A549 (cell line): ENCODE data around the gene S100A1. TPM values are rescaled to one million over a fixed set of nuclear protein-coding genes. Genes with fewer than 3 reads are reported as not detected.
A peak's percentile ranks its signal among the peaks of the same experiment; 100 is the strongest.

Experiments
- ATAC-seq, 2 experiments: fragments of 200-7000 bp in 1 of 2; fragments of >200 bp in 1 of 2; cut with Nextera tagmentation in 1 of 2; cut with Tn5 transposase in 1 of 2; 3 replicates each; pipeline versions ENCODE4 v1.8.0 to v1.9.1; 2018 to 2020; ENCODE audit warnings: mild to moderate bottlenecking in 1 of 2, moderate library complexity in 1 of 2
- CTCF ChIA-PET: fragments of 300-600 bp; sonication (Branson Sonifier 250); formaldehyde crosslinking; extraction: SDS; loops from one replicate; lab custom pipeline; 2021; ENCODE audit warnings: antibody characterized with exemption, inconsistent platforms; lab: Yijun Ruan, JAX
- POLR2A ChIA-PET: fragments of 350-600 bp; formaldehyde crosslinking; extraction: SDS; loops from one replicate; lab custom pipeline; 2021; ENCODE audit warnings: antibody characterized with exemption, inconsistent platforms; lab: Yijun Ruan, JAX
- DNase-seq, 2 experiments: peaks; one replicate each; pipeline versions ENCODE4 v3.0.0 to v3.0.0-alpha.2; 2011 to 2016; ENCODE audit warnings: low read depth in 1 of 2, low spot score in 1 of 2
- FAIRE-seq: peaks from 2 replicates; lab custom pipeline; 2011; peaks lifted over from hg19 to GRCh38; lab: Jason Lieb, UNC
- H3K27ac ChIP-seq, 2 experiments: fragments of >200 bp; sonication (Bioruptor Twin); formaldehyde crosslinking; 3 replicates each; pipeline ENCODE4 v1.5.1; 2016 to 2017
- H3K4me1 ChIP-seq: fragments of >200 bp; sonication (Bioruptor Twin); formaldehyde crosslinking; 3 replicates; pipeline ENCODE4 v1.6.1; 2016
- H3K4me2 ChIP-seq: fragments of >200 bp; sonication (Bioruptor Twin); formaldehyde crosslinking; 3 replicates; pipeline ENCODE4 v1.6.1; 2016
- H3K4me3 ChIP-seq: fragments of >200 bp; sonication (Bioruptor Twin); formaldehyde crosslinking; 3 replicates; pipeline ENCODE4 v1.5.1; 2016
- H3K9me3 ChIP-seq: fragments of >200 bp; sonication (Bioruptor Twin); formaldehyde crosslinking; 3 replicates; pipeline ENCODE4 v1.6.1; 2016
- CBX2 ChIP-seq: fragments of 200-600 bp; sonication (generic); IDR thresholded peaks from 2 replicates; pipeline ENCODE4 v1.6.1; 2016; ENCODE audit warnings: low read depth, mild to moderate bottlenecking, borderline replicate concordance
- CHD4 ChIP-seq: fragments of 200-600 bp; sonication (generic); IDR thresholded peaks from 2 replicates; pipeline ENCODE4 v1.6.1; 2016; ENCODE audit warnings: antibody characterized with exemption, mild to moderate bottlenecking, borderline replicate concordance
- CTCF ChIP-seq: fragments of >200 bp; sonication (Bioruptor Twin); formaldehyde crosslinking; IDR thresholded peaks from 3 replicates; pipeline ENCODE4 v1.5.1; 2016
- E2F6 ChIP-seq: IDR thresholded peaks from 2 replicates; pipeline ENCODE4 v1.6.1; 2012; ENCODE audit warnings: low read depth, borderline replicate concordance
- ELK1 ChIP-seq: fragments of 150-350 bp; IDR thresholded peaks from 2 replicates; pipeline ENCODE4 v1.6.1; 2014; ENCODE audit warnings: low read depth, mild to moderate bottlenecking, low read length
- HES2 ChIP-seq: fragments of >200 bp; sonication (Bioruptor Twin); formaldehyde crosslinking; IDR thresholded peaks from 2 replicates; pipeline ENCODE4 v1.6.1; 2016
- HMGXB4 ChIP-seq: fragments of 250-450 bp; sonication (Bioruptor Pico); IDR thresholded peaks from 2 replicates; pipeline ENCODE4 v1.5.0; 2021; ENCODE audit warnings: mild to moderate bottlenecking, moderate library complexity, borderline replicate concordance
- JUN ChIP-seq, 2 experiments: fragments of >200 bp; sonication (Bioruptor Twin); formaldehyde crosslinking; IDR thresholded peaks; 2 replicates in 1 of 2; 3 replicates in 1 of 2; pipeline ENCODE4 v1.6.1; 2016 to 2017
- JUNB ChIP-seq: fragments of >200 bp; sonication (Bioruptor Twin); formaldehyde crosslinking; IDR thresholded peaks from 2 replicates; pipeline ENCODE4 v1.6.1; 2016
- MYC ChIP-seq: IDR thresholded peaks from 2 replicates; pipeline ENCODE4 v1.6.1; 2012; ENCODE audit warnings: mild to moderate bottlenecking, inconsistent platforms, low read length, improper control_type of control experiment, borderline replicate concordance
- POLR2AphosphoS2 ChIP-seq: conservative IDR thresholded peaks from 2 replicates; pipeline ENCODE4 v1.6.1; 2012; ENCODE audit warnings: low read length, improper control_type of control experiment, inconsistent platforms
- RAD21 ChIP-seq, 2 experiments: fragments of >200 bp in 1 of 2; sonication (Bioruptor Twin) in 1 of 2; formaldehyde crosslinking in 1 of 2; IDR thresholded peaks in 1 of 2; conservative IDR thresholded peaks in 1 of 2; 2 replicates in 1 of 2; 3 replicates in 1 of 2; pipeline ENCODE4 v1.6.1; 2012 to 2018; ENCODE audit warnings: inconsistent platforms in 1 of 2
- TFCP2L1 ChIP-seq: fragments of 250-450 bp; sonication (Bioruptor Pico); IDR thresholded peaks from 2 replicates; pipeline ENCODE4 v1.5.0; 2021; ENCODE audit warnings: mild to moderate bottlenecking
- ZFP36 ChIP-seq: fragments of 450-650 bp; IDR thresholded peaks from 2 replicates; pipeline ENCODE4 v1.6.1; 2014; ENCODE audit warnings: borderline replicate concordance; ENCODE audit not compliant: partially characterized antibody
- WGBS: methylation state at CpG from one replicate; pipeline ENCODE4 v1.1.6; 2017; ENCODE audit errors: missing lambda C conversion rate; 5-methylcytosine and 5-hydroxymethylcytosine counted together
- polyA plus RNA-seq, 4 experiments: library from polyadenylated mRNA; depleted of rRNA in 3 of 4; stranded (reverse); fragments of >200 nt; fragmentation: RNase III in 1 of 4; extraction: RNeasy Plus Mini Kit Qiagen cat#74134 plus additional on column Dnase treatment in 1 of 4; gene quantifications; 2 replicates in 3 of 4; 3 replicates in 1 of 4; pipeline ENCODE4 v1.2.3, GENCODE V29; 2011 to 2017

S100A1 gene
- polyA plus RNA-seq, 2 of the 4 experiments (the other 2 are of a cell fraction) = 0.59 to 0.97 TPM

GRCh38 chr1:153602749-153603148 lies 25.5 kb upstream of the S100A1 start:
- Histone ChIP-seq H3K27ac (no peak overlapping the region), H3K4me3 (no peak overlapping the region), H3K9me3 (no peaks in the 10 kb centered on the region), H3K4me2 (no peak overlapping the region), H3K4me1 (peaks cover under 1% of the 10 kb centered on the region; the same call in 2 of the 3 replicates)
- 91% methylated on average over 6 of the region's 6 CpGs for WGBS
- no peak for FAIRE-seq
- no peak for ATAC-seq
- ChIA-PET POLR2A (interaction anchor here (1.7 kb wide), 1 partner anchor 31 kb away, joined by 5 read pairs; the partner anchor contains the start of gene CHTOP), CTCF (interaction anchor here (1.2 to 8.1 kb wide), 6 partner anchors 11 to 69 kb away, joined by 3 to 41 read pairs (median 10); partner anchors contain the start of genes S100A1, S100A13 and S100A16)
- DNase-seq = no peak
- TF ChIP-seq CHD4 = no peak
- TF ChIP-seq JUNB = no peak
- no peak for TF ChIP-seq ZFP36
- TF ChIP-seq JUN (IDR thresholded peaks at IDR 0.05) = no peak
- no peak for TF ChIP-seq E2F6
- no peak for TF ChIP-seq CTCF
- no peak for TF ChIP-seq POLR2AphosphoS2
- TF ChIP-seq HMGXB4 (CRISPR knock-in tag) = no peak
- TF ChIP-seq TFCP2L1 = no peak
- TF ChIP-seq ELK1 = no peak
- TF ChIP-seq MYC = no peak
- TF ChIP-seq CBX2 = no peak

GRCh38 chr1:153606194-153606593 lies 22.0 kb upstream of the S100A1 start:
- POLR2A ChIA-PET = interaction anchor here (0.6 to 2.5 kb wide), 4 partner anchors 21 to 845 kb away, joined by 3 to 11 read pairs (median 4); partner anchors contain the start of genes CHTOP and S100A13
- DNase-seq = no peak
- FAIRE-seq = no peak
- ATAC-seq = no peak
- Histone ChIP-seq H3K4me3 (no peak overlapping the region), H3K4me1 (peaks cover 30% of the 10 kb centered on the region), H3K27ac (no peak overlapping the region), H3K9me3 (no peaks in the 10 kb centered on the region), H3K4me2 (no peak overlapping the region)
- WGBS = 90% methylated on average over 11 of the region's 11 CpGs
- TF ChIP-seq POLR2AphosphoS2 = no peak
- no peak for TF ChIP-seq CHD4
- CTCF ChIA-PET = interaction anchor here (0.6 to 7.9 kb wide), 7 partner anchors 14 to 73 kb away, joined by 3 to 57 read pairs (median 7); partner anchors contain the start of genes S100A1 and S100A13

GRCh38 chr1:153607381-153607780 lies 20.9 kb upstream of the S100A1 start:
- ChIA-PET CTCF (interaction anchor here (0.6 to 7.9 kb wide), 10 partner anchors 8 to 96 kb away, joined by 3 to 57 read pairs (median 4); partner anchors contain the start of genes S100A1 and S100A13), POLR2A (interaction anchor here (0.6 to 2.5 kb wide), 4 partner anchors 10 to 50 kb away, joined by 4 to 11 read pairs (median 6); partner anchors contain the start of genes CHTOP and S100A13)
- Histone ChIP-seq H3K27ac (peak overlapping the region; percentile 91 to 96), H3K4me3 (no peak overlapping the region), H3K4me2 (no peak overlapping the region), H3K4me1 (peaks cover 34% of the 10 kb centered on the region), H3K9me3 (no peaks in the 10 kb centered on the region)
- ATAC-seq (no peak), DNase-seq (no peak), FAIRE-seq (no peak)
- 96% methylated on average over 8 of the region's 8 CpGs for WGBS
- TF ChIP-seq HES2 (no peak), RAD21 (conservative IDR thresholded peaks at IDR 0.05 in 1 of 2, IDR thresholded peaks at IDR 0.05 in 1 of 2) (no peak)
